VCaP (cell line): ENCODE measurements around the gene TMEM131.

Experiments
- H3K27ac ChIP-seq: fragments of 450-650 bp; 2 replicates; pipeline ENCODE4 v1.5.1; 2017
- TF ChIP-seq, protein P1 (sequence below): fragments of 450-650 bp; conservative IDR thresholded peaks from 2 replicates; pipeline ENCODE4 v1.5.1; 2017; ENCODE audit warnings: mild to moderate bottlenecking, moderate library complexity

The TMEM131 gene

DNA sequence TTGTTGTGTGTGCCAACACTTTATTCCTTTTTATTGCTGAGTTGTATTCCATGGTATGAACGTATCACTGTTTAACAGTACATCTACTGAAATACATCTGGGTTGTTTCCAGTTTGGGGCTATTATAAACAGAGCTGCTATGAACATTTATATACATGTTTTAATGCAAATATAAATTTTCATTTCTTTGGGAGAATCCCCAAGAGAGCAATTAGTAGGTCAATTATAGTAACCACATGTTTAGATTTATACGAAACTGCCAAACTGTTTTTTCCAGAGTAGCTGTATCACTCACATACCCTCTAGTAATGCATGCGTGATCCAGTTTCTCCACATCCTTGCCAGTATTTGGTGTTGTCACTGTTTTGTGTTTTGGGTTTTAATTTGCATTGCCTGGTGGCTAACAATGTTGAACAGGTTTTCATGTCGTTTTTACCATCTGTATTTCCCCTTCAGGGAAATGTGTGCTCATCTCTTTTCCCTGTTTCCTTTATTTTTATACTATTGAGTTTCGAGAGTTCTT, 81.0 kb downstream of the TMEM131 start:
- H3K27ac ChIP-seq = no peak overlapping the region
- TF ChIP-seq, protein P1, sequence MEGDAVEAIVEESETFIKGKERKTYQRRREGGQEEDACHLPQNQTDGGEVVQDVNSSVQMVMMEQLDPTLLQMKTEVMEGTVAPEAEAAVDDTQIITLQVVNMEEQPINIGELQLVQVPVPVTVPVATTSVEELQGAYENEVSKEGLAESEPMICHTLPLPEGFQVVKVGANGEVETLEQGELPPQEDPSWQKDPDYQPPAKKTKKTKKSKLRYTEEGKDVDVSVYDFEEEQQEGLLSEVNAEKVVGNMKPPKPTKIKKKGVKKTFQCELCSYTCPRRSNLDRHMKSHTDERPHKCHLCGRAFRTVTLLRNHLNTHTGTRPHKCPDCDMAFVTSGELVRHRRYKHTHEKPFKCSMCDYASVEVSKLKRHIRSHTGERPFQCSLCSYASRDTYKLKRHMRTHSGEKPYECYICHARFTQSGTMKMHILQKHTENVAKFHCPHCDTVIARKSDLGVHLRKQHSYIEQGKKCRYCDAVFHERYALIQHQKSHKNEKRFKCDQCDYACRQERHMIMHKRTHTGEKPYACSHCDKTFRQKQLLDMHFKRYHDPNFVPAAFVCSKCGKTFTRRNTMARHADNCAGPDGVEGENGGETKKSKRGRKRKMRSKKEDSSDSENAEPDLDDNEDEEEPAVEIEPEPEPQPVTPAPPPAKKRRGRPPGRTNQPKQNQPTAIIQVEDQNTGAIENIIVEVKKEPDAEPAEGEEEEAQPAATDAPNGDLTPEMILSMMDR = no peak

DNA sequence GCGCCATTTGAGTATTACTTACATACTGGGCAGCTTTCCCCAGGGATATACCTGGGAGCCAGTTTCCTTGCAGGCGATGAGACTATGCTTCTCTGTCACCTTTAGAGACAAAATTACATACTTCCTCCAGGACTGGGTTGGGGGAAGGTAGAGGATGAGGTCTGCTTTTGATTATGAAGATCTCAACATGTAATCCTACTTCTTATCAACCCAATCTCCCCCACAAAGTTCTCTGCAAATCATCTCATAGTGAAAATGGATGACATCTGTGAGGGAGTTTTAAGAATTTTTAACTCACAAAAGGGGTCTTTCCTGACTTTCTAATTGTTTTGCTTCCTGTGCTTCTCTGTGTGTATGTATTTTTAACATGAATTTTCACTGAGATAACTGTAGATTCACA, 81.9 kb downstream of the TMEM131 start:
- H3K27ac ChIP-seq = no peak overlapping the region
- TF ChIP-seq, protein P1 = no peak

DNA sequence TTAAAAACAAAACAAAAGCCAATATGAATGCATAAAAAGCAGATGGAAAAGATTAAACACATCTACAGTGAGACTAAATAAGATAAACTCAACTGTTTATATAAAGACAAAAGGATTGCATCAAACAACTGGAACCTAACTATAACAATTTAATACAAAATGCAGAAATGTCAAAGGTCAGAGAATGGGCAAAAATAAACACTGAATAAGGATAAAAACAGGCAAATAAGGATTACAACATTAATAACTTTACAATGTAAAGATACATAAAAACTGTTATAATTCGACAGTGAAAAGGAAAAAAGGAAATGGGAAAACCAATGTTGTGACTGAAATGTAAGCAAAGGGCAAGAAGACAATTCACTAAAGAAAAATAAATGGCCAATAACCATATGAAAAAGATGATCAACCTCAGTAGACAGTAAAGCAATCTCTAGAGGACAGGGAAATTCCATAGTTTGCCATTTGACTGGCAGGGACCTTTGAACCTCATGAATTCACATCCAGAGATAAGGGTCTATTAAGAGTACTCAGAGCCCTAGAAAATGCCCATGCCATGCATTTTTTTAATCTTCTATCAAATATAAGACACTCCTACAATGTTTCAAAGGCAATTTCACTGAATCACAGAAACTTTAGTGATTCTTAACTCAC, 83.7 kb downstream of the TMEM131 start:
- TF ChIP-seq, protein P1 = no peak
- H3K27ac ChIP-seq = no peak overlapping the region

DNA sequence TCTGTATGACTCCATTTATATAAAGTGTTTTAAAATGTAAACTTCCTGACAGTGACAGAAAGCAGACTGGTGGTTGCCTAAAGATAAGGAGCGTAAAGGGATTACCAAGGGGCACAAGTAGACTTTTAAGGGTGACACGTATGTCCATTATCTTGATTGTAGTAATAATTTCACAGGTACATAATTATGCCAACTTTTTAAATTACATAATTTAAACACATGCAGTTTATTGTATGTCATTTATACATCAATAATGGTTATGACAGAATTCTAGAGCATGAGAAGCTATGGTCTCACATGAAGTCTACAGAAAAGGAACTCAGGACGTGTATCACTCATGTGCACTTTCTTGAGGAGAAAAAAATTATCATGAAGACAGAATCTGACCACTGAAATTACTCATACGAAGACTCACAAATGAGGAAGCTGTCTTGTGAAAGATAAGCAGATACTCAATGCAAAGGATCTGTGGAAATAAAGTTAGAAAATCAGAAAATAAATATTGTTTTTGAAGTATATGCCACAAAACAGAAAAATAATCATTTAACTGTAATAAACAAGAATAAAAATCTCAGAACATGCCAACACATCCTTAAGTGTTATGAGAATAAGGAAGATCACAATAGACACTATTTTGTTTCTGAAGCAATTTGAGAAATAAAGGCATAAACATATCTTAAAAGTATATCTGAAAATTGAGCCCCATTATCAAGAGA, 84.4 kb downstream of the TMEM131 start:
- TF ChIP-seq, protein P1 = no peak
- H3K27ac ChIP-seq = no peak overlapping the region

GRCh38 chr2:97910403-97911205, 85.1 kb downstream of the TMEM131 start:
- no peak overlapping the region for H3K27ac ChIP-seq
- TF ChIP-seq, protein P1 = no peak

GRCh38 chr2:97908208-97908676, 87.5 kb downstream of the TMEM131 start:
- peak overlapping the region; percentile 50 for H3K27ac ChIP-seq
- TF ChIP-seq, protein P1 = no peak
